Left kidney (tissue), 2 donors: ENCODE measurements around the gene GYPB. TPM values are rescaled to one million over a fixed set of nuclear protein-coding genes. Genes with fewer than 3 reads are reported as not detected.
"Not testable (repeated sequence)": the region's sequence is repeated elsewhere in the genome, so short reads cannot be mapped to it uniquely, and the experiment has no call there.

Experiments used
- DNase-seq: peaks from one replicate; pipeline ENCODE4 v3.0.0-alpha.2; 2013
- polyA plus RNA-seq: library from polyadenylated mRNA; unstranded; fragments of 120-200 nt; gene quantifications from one replicate; pipeline ENCODE4 v1.2.1, GENCODE V29; 2013; ENCODE audit not compliant: insufficient read length

GYPB gene
- polyA plus RNA-seq, 1 donor = 1.7 TPM

GRCh38 chr4:144016057-144016605, 3.0 kb downstream of the GYPB start:
- DNase-seq = not testable (repeated sequence)

DNA sequence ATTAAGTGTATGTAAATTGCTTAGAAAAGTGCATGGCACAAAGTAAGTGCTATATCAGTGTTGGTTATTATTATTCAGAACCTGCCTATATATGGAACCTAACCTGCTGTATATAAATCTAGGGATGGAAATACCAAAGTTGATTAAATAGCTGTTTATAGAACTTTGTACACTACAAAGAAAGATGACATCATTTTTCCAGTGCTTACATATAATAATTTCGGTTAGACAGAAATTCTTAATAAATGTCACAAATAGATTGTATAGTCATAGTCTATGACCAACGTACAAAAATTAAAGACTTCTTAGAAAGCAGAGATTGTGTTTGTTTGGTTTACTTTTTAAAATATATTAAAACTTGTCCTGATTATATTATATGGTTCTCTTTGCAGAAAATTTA, 4.4 kb downstream of the GYPB start:
- no peak for DNase-seq

- not testable (repeated sequence) for DNase-seq
Observed at GRCh38 chr4:144008602-144009001, 10.6 kb downstream of the GYPB start.

DNA sequence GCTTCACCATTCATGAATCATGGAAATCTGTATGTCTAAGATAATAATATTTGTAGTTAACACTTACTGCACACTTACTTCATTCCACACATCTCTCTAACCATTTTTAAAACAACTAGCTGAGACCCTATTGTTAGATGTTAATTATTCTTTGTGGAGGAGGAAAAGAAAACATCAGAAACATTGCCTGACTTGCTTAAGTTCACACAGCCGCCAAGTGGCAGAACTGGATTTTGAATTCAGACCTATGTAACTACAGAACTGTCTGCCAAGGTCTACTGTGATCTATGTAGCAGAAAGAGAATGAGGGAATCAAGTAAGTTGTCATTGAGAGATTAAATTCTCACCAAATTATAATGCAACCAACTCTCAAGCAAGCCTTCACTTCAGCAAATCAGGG, 11.2 kb downstream of the GYPB start:
- DNase-seq = not testable (repeated sequence)

GRCh38 chr4:144006200-144006803, 12.9 kb downstream of the GYPB start:
- DNase-seq = not testable (repeated sequence)

GRCh38 chr4:144005558-144005953, 13.6 kb downstream of the GYPB start:
- DNase-seq = not testable (repeated sequence)

DNA sequence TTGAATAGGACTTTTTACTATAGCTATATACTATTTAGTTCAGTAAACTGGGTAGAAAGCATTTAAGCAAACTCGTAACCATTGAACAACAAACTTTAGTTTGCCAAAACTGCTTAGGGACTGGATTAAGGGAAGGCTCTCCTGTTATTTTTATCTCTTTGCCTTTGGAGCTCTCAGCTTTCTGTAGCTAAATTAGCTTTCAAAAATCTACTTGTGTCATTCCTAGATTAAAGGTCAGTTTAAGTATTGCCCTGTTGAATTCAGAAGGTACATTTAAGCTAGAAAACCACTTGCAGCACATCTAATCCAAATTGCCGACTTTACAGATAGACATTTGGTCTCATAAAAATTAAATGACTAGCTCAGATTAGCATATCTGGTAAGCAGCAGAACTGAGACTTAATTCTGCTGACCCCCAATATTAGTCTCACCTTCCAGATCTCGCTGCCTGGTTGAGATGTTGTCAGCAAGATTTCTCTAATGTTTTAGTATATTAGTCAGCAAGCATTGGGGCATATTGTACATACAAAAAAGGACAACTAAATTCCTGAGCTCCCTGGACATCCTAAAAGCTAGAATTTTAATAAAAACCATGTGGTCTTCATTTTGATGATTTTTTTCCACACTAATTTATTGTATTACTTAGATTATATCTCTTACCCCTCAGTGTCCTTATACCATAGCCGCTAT, 14.2 kb downstream of the GYPB start:
- not testable (repeated sequence) for DNase-seq

GRCh38 chr4:144003890-144004265, 15.3 kb downstream of the GYPB start:
- DNase-seq = not testable (repeated sequence)

DNA sequence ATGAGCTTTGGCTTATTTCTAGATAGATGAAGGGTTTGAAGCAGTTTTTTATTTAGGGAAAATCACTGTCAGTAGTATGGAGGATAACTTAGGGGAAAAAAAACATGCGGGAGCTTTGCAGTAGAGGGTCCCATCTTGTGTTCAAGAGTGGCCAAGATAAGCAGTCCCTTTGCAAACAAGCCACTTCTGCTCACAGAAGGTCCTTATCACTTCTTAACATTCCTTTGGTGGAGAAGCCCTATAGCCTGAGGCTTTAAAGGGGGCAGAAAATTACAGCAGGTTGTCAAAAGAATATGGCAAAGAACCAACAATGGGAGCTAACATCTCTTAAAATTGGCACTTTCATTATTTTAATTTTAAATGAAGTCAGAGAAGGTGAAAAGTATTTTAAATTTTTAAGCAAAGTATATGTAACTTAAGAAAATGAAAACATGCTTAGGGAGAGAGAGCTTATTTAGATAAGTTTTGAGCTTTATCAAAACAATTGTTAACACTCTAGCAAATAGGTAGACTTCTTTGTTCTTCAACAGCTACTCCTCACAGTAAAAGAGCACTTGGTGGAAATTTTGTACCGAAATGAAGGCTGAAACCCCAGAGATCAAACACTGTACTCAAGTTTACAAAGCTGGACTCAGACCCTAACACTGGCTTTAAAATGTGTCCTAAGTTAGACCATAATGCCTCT, 15.8 kb downstream of the GYPB start:
- not testable (repeated sequence) for DNase-seq

- not testable (repeated sequence) for DNase-seq
Observed at GRCh38 chr4:144000331-144000995, 18.7 kb downstream of the GYPB start.

- DNase-seq = not testable (repeated sequence)
Observed at GRCh38 chr4:143996193-143996592, 23.0 kb downstream of the GYPB start.

- not testable (repeated sequence) for DNase-seq
Observed at GRCh38 chr4:143991761-143992160, 27.4 kb downstream of the GYPB start.

DNA sequence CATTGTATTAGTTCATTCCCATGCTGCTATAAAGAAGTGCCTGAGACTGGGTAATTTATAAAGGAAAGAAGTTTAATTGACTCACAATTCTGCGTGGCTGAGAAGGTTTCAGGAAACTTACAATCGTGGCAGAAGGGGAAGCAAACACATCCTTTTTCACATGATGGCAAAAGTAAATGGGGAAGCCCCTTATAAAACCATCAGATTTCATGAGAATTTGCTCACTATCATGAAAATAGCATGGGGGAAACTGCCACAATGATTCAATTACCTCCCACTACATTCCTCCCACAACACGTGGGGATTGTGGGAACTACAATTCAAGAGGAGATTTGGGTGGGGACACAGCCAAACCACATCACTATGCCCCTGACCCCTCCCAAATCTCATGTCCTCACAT, 28.5 kb downstream of the GYPB start:
- not testable (repeated sequence) for DNase-seq

- DNase-seq = no peak
Observed at GRCh38 chr4:143986180-143986579, 33.0 kb downstream of the GYPB start.

DNA sequence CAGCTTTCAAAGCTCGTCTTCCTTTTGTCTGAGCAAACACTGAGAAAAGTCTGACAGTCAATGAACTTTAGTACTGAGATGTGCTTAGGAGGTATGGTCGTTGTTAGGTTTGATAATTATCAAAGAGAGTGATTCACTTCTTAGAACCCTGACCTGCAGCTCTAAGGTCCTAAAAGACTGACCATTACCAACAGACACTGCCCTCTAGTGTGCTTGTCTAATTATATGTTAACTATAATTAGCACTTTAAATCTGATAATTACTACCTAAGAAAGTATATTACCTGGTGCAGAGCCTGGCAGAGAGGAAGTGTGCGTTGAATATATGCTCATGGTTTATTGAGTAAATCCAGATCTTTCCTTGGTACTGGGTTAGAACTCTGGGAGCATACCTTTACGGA, 38.4 kb downstream of the GYPB start:
- not testable (repeated sequence) for DNase-seq

DNA sequence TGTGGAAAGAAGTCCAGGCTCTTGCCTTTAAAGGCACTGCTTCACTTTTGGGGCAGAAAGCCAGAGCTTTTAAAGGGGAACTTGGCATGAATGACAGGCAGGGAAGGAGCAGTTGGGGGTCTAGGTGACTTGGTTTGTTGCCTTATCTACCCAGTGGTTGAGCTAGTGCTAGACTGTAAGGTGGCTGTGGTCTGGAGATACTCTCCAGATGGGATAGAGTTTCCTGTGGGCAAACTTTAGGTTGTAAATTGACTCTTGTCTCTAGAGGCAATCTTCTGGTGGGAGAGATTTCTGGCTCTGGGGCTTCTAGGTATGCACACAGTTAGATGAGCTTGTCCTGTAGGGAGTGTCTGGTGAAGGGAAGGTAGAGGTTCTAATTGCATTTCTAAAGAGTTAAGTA, 43.7 kb downstream of the GYPB start:
- DNase-seq = not testable (repeated sequence)

- DNase-seq = not testable (repeated sequence)
Observed at GRCh38 chr4:143974021-143974420, 45.2 kb downstream of the GYPB start.

DNA sequence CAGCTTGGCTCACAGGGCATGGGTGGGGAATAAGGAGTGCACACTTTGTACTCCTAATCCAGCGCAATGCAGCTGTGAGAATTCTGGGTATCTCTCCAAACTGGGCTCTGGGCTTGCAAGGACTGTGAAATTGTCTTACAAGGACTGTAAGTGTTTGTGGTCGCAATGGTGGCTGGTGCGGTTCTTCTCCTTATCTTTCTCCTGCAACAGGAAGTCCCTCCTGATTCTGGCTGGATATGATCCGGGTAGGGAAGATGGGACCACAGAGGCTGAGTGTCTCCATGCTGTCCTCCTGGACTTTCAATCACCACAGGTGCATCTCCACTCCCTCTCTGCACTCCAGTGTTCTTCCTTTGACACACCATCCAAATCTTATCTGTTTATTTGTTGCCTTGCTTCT, 58.1 kb downstream of the GYPB start:
- no peak for DNase-seq

DNA sequence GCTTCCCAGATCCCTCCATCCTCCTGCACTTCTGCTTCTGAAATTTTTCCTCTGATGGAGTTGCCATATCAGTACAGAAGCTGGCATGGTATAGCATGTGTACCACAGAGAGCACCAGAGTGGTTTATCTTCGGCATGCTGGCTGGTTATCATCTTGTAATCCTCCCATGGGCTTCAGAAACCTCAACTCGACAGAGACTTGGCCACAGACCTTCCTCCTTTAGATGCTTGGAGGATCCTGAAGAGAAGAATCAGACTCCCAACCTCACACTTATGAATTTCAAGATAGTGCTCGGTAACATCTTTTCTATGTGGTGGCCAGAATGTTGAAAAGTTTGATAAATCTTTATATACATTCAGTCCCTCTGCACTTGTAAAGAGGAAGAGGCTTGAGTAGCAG, 63.9 kb downstream of the GYPB start:
- not testable (repeated sequence) for DNase-seq

DNA sequence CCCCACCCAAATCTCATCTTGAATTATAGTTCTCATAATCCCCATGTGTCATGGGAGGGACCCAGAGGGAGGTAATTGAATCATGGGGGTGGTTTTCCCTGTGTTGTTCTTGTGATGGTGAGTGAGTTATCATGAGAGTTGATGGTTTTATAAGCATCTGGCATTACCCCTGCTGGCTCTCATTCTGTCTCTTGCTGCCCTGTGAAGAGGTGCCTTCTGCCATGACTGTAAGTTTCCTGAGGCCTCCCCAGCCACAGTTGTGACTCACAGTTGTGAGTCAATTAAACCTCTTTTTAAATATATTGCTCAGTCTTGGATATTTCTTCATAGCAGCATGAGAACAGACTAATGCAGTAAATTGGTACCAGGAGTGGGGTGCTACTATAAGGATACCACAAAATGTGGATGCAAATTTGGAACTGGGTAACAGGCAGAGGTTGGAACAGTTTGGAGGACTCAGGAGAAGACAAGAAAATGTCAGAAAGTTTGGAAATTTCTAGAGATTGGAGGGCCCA, 67.7 kb downstream of the GYPB start:
- not testable (repeated sequence) for DNase-seq

- DNase-seq = not testable (repeated sequence)
Observed at GRCh38 chr4:143950967-143951366, 68.2 kb downstream of the GYPB start.

DNA sequence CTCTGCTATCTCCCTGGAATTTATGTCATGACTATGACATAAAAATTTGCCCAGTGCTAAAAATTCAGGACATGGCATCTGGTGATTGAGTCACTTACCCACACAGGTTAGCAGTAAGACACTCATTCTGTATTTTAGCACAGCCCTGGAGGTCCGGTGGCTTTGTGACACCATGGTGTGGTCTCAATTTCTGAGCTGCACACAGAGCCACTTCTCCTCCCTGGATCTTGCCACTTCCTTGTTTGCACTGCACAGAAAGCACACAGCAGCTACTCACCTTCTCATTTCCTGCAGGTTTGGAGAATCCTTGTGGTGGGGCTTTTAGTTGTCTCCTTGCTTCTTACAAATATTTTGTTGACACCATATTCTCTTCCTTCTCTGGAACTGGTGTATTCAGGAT, 69.0 kb downstream of the GYPB start:
- DNase-seq = not testable (repeated sequence)
